K562 (cell line): ENCODE results near the gene CLDN34. TPM values are rescaled to one million over a fixed set of nuclear protein-coding genes. Genes with fewer than 3 reads are reported as not detected.

Experiments used
- AFF4 ChIP-seq: sonication (generic); formaldehyde crosslinking; IDR thresholded peaks from 2 replicates; pipeline ENCODE4 v1.8.0; 2023; ENCODE audit warnings: mild to moderate bottlenecking, missing genetic modification reagents
- FOXP1 ChIP-seq: sonication (generic); formaldehyde crosslinking; IDR thresholded peaks from 2 replicates; pipeline ENCODE4 v1.8.0; 2022; ENCODE audit warnings: mild to moderate bottlenecking, missing genetic modification reagents
- KLF6 ChIP-seq: fragments of 250-450 bp; sonication (Bioruptor Pico); IDR thresholded peaks from 2 replicates; pipeline ENCODE4 v1.4.0; 2020; ENCODE audit warnings: mild to moderate bottlenecking, moderate library complexity, borderline replicate concordance
- MBD1 ChIP-seq: fragments of 250-450 bp; sonication (Bioruptor Pico); IDR thresholded peaks from 2 replicates; pipeline ENCODE4 v1.8.0; 2022; ENCODE audit warnings: inconsistent platforms
- MYC ChIP-seq, 2 experiments: fragments of 250-450 bp in 1 of 2; sonication (Bioruptor Pico) in 1 of 2; IDR thresholded peaks; 2 replicates each; pipeline versions ENCODE4 v1.5.1 to v1.6.1; 2012 to 2021; ENCODE audit warnings: low read depth in 2 of 2, borderline replicate concordance in 1 of 2, improper control_type of control experiment in 1 of 2, low read length in 1 of 2, mild to moderate bottlenecking in 1 of 2, moderate library complexity in 1 of 2
- NCOA1 ChIP-seq: fragments of 450-650 bp; IDR thresholded peaks from 2 replicates; pipeline ENCODE4 v1.6.1; 2016; ENCODE audit warnings: low read depth
- RBM34 ChIP-seq: fragments of 200-400 bp; formaldehyde crosslinking; IDR thresholded peaks from 2 replicates; pipeline ENCODE4 v1.6.1; 2018; ENCODE audit warnings: low read length, borderline replicate concordance; ENCODE audit not compliant: insufficient read depth
- RFX5 ChIP-seq: IDR thresholded peaks from 2 replicates; pipeline ENCODE4 v1.6.1; 2011; ENCODE audit warnings: low read depth, mild to moderate bottlenecking, improper control_type of control experiment, low read length
- SFPQ ChIP-seq: fragments of 200-400 bp; formaldehyde crosslinking; IDR thresholded peaks from 2 replicates; pipeline ENCODE4 v1.6.1; 2017; ENCODE audit warnings: mild to moderate bottlenecking, low read depth, low read length, moderate library complexity
- VEZF1 ChIP-seq: fragments of 200-800 bp; sonication (Bioruptor generic); IDR thresholded peaks from 2 replicates; pipeline ENCODE4 v1.6.1; 2017; ENCODE audit warnings: missing genetic modification characterization, missing compliant biosample characterization
- ZBTB5 ChIP-seq: fragments of 450-650 bp; IDR thresholded peaks from 2 replicates; pipeline ENCODE4 v1.6.1; 2017; ENCODE audit warnings: antibody characterized with exemption
- ZNF3 ChIP-seq: fragments of 250-450 bp; sonication (Bioruptor Pico); IDR thresholded peaks from 2 replicates; pipeline ENCODE4 v1.5.0; 2021; ENCODE audit warnings: mild to moderate bottlenecking, moderate library complexity
- ZNF764 ChIP-seq: fragments of 250-450 bp; sonication (Bioruptor Pico); IDR thresholded peaks from 2 replicates; pipeline ENCODE4 v1.4.0; 2020; ENCODE audit warnings: low read depth, mild to moderate bottlenecking, moderate library complexity
- polyA plus RNA-seq, 8 experiments: library from polyadenylated mRNA; depleted of rRNA in 4 of 8; stranded (reverse) in 5 of 8; unstranded in 3 of 8; fragments of >200 nt; fragmentation: Nextera tagmentation in 2 of 8; fragmentation: Illumina TruSeq in 1 of 8; extraction: Ambion mirVana in 2 of 8; extraction: Trizol in 1 of 8; gene quantifications; 2 replicates each; pipeline versions ENCODE4 v1.2.1 to v1.2.3, GENCODE V29; 2011 to 2014; ENCODE audit warnings: inconsistent platforms in 1 of 8, missing spikeins in 1 of 8
- total RNA-seq, 7 experiments: library from RNA; depleted of rRNA in 6 of 7; stranded (reverse); fragments of >200 nt in 6 of 7; fragmentation: Illumina TruSeq in 2 of 7; extraction: Trizol in 2 of 7; gene quantifications; 2 replicates each; pipeline versions ENCODE4 v1.2.1 to v1.2.3, GENCODE V29; 2011 to 2021; ENCODE audit warnings: low replicate concordance in 1 of 7

The CLDN34 gene
- total and polyA plus RNA-seq, 9 of the 15 experiments (the other 6 are each of a cell fraction or from before 2014, with no cell fraction given): not detected

GRCh38 chrX:9919632-9920172 is 47.5 kb upstream of the CLDN34 start (continued):
- no peak for TF ChIP-seq MBD1 (CRISPR knock-in tag)
- no peak for TF ChIP-seq FOXP1 (CRISPR knock-in tag)
- no peak for TF ChIP-seq MYC (IDR thresholded peaks at IDR 0.05; ENCODE audit: low read depth, low read length)
- TF ChIP-seq MYC (CRISPR knock-in tag; IDR thresholded peaks at IDR 0.05; ENCODE audit: borderline replicate concordance, low read depth): no peak
- TF ChIP-seq ZBTB5: no peak
- no peak for TF ChIP-seq ZNF3 (CRISPR knock-in tag)
- no peak for TF ChIP-seq RFX5
- no peak for TF ChIP-seq NCOA1
- TF ChIP-seq ZNF764: no peak
- no peak for TF ChIP-seq VEZF1 (CRISPR knock-in tag)
- TF ChIP-seq AFF4 (CRISPR knock-in tag): no peak
- TF ChIP-seq KLF6 (CRISPR knock-in tag): no peak
- TF ChIP-seq SFPQ: no peak
- no peak for TF ChIP-seq RBM34
